NK-92 treated with Interleukin-12 subunit alpha and Interleukin-12 subunit beta, amount 100 ng/mL, for 24 hours (cell line): ENCODE data around the gene BCL7B.
"Not testable (repeated sequence)": the region's sequence is repeated elsewhere in the genome, so short reads cannot be mapped to it uniquely, and the experiment has no call there.

Experiments
- DNase-seq: peaks from one replicate; lab custom pipeline; 2025; lab: John Stamatoyannopoulos, UW

The BCL7B gene

GRCh38 chr7:73557397-73558257, at the start of gene BCL7B:
Gene BCL7B, minus strand, starts transcription at chr7:73557690. Its CDS starts 112 bp downstream, at chr7:73557578.
- peak; percentile 70 for DNase-seq

GRCh38 chr7:73605601-73606220, 48.2 kb upstream of the BCL7B start:
- DNase-seq, result no peak

GRCh38 chr7:73602721-73603651, 45.5 kb upstream of the BCL7B start:
- DNase-seq, result no peak

- no peak for DNase-seq
Measured at GRCh38 chr7:73599916-73600315, 42.4 kb upstream of the BCL7B start.

GRCh38 chr7:73599151-73599882, 41.8 kb upstream of the BCL7B start:
- DNase-seq, result no peak

GRCh38 chr7:73597978-73598782, 40.7 kb upstream of the BCL7B start:
- no peak for DNase-seq

GRCh38 chr7:73596191-73597065, 38.9 kb upstream of the BCL7B start:
- no peak for DNase-seq

GRCh38 chr7:73595358-73595757, 37.9 kb upstream of the BCL7B start:
- DNase-seq, result no peak

GRCh38 chr7:73593207-73594045, 35.9 kb upstream of the BCL7B start:
- DNase-seq, result no peak

GRCh38 chr7:73586911-73587310, 29.4 kb upstream of the BCL7B start:
- no peak for DNase-seq

GRCh38 chr7:73585196-73585595, 27.7 kb upstream of the BCL7B start:
- DNase-seq, result no peak

GRCh38 chr7:73582664-73583202, 25.2 kb upstream of the BCL7B start:
- no peak for DNase-seq

GRCh38 chr7:73581006-73581405, 23.5 kb upstream of the BCL7B start:
- not testable (repeated sequence) for DNase-seq

GRCh38 chr7:73578342-73579128, 21.0 kb upstream of the BCL7B start, which contains the start of gene TBL2:
Gene TBL2, minus strand, starts transcription at chr7:73578579. Its CDS starts 30 bp downstream, at chr7:73578549.
- DNase-seq, result peak; percentile 100

GRCh38 chr7:73577627-73578341, 20.3 kb upstream of the BCL7B start:
- DNase-seq, result no peak

- no peak for DNase-seq
Measured at GRCh38 chr7:73573791-73574190, 16.3 kb upstream of the BCL7B start.

- DNase-seq, result no peak
Measured at GRCh38 chr7:73573276-73573675, 15.8 kb upstream of the BCL7B start.
